CD4-positive, alpha-beta T cell (primary cell): ENCODE data around the gene ERICH4. TPM values are rescaled to one million over a fixed set of nuclear protein-coding genes. Genes with fewer than 3 reads are reported as not detected.

Experiments
- ATAC-seq: fragments of 200-7000 bp; cut with Tn5 transposase; one replicate; pipeline ENCODE4 v1.10.0; 2022; ENCODE audit warnings: mild to moderate bottlenecking; ENCODE audit not compliant: poor library complexity
- CTCF ChIA-PET: fragments of 350-600 bp; sonication (Branson Sonifier 250); formaldehyde crosslinking; loops from one replicate; lab custom pipeline; 2021; ENCODE audit warnings: antibody characterized with exemption, inconsistent platforms; lab: Charles Lee
- POLR2A ChIA-PET: fragments of 350-600 bp; sonication (Branson Sonifier 250); formaldehyde crosslinking; loops from one replicate; lab custom pipeline; 2021; ENCODE audit warnings: antibody characterized with exemption, inconsistent platforms; lab: Charles Lee
- DNase-seq, 14 experiments: peaks; one replicate each; pipeline ENCODE4 v3.0.0-alpha.2; 2013 to 2020; ENCODE audit warnings: mixed read lengths in 2 of 14
- H3K27ac ChIP-seq, 2 donors: one replicate each; pipeline versions ENCODE4 v1.5.1 to v1.7.0; 2013; ENCODE audit warnings: low read length in 2 of 2, low read depth in 1 of 2, mild to moderate bottlenecking in 1 of 2
- H3K27me3 ChIP-seq, 2 experiments: 1 replicate in 1 of 2; 2 replicates in 1 of 2; pipeline versions ENCODE4 v1.6.1 to v1.7.0; 2013; ENCODE audit warnings: low read length in 2 of 2, control low read depth in 1 of 2, mild to moderate bottlenecking in 1 of 2, moderate library complexity in 1 of 2; ENCODE audit not compliant: insufficient read depth in 2 of 2, control insufficient read depth in 1 of 2
- H3K36me3 ChIP-seq: one replicate; pipeline ENCODE4 v1.6.1; 2013; ENCODE audit warnings: low read length, control low read depth; ENCODE audit not compliant: insufficient read depth
- H3K4me1 ChIP-seq: one replicate; pipeline ENCODE4 v1.6.1; 2013; ENCODE audit warnings: low read length, control low read depth; ENCODE audit not compliant: insufficient read depth
- H3K4me3 ChIP-seq: one replicate; pipeline ENCODE4 v1.5.1; 2013; ENCODE audit warnings: mild to moderate bottlenecking, low read length, moderate library complexity
- H3K9me3 ChIP-seq, 2 experiments: 1 replicate in 1 of 2; 2 replicates in 1 of 2; pipeline versions ENCODE4 v1.6.1 to v1.7.0; 2013; ENCODE audit warnings: low read length in 2 of 2, mild to moderate bottlenecking in 2 of 2, control low read depth in 1 of 2, moderate library complexity in 1 of 2; ENCODE audit not compliant: control insufficient read depth in 1 of 2, insufficient read depth in 1 of 2
- H3K27ac Mint-ChIP-seq: one replicate; pipeline ENCODE4 v1.8.0; 2020; ENCODE audit warnings: mixed read lengths
- H3K27me3 Mint-ChIP-seq: one replicate; pipeline ENCODE4 v1.8.0; 2021; ENCODE audit warnings: mixed read lengths
- H3K36me3 Mint-ChIP-seq: one replicate; pipeline ENCODE4 v1.8.0; 2021; ENCODE audit warnings: low read depth, mixed read lengths
- H3K4me1 Mint-ChIP-seq: one replicate; pipeline ENCODE4 v1.8.0; 2021; ENCODE audit warnings: low read depth, mixed read lengths
- H3K4me3 Mint-ChIP-seq: one replicate; pipeline ENCODE4 v1.8.0; 2020; ENCODE audit warnings: mild to moderate bottlenecking, mixed read lengths
- H3K9me3 Mint-ChIP-seq: one replicate; pipeline ENCODE4 v1.8.0; 2020; ENCODE audit warnings: mixed read lengths
- CTCF ChIP-seq: fragments of 200-600 bp; IDR thresholded peaks from one replicate; pipeline ENCODE4 v1.8.0; 2022; ENCODE audit warnings: antibody characterized with exemption, mild to moderate bottlenecking
- intact Hi-C, 2 experiments: fragments of 100-400 bp; cut with DNase I in 1 of 2; cut with micrococcal nuclease in 1 of 2; formaldehyde crosslinking; loops; one replicate each; pipeline versions ENCODE4 v1.15.1 to v1.9.0; 2023 to 2025; cut with DNase I, micrococcal nuclease
- total RNA-seq, 174 experiments: library from RNA in 2 of 174; stranded (reverse) in 2 of 174; gene quantifications; one replicate each; pipeline ENCODE4 v1.2.3 and lab custom pipeline; 2021 to 2026

The ERICH4 gene
- total RNA-seq, 2 experiments from 2014 or later, result not detected

DNA sequence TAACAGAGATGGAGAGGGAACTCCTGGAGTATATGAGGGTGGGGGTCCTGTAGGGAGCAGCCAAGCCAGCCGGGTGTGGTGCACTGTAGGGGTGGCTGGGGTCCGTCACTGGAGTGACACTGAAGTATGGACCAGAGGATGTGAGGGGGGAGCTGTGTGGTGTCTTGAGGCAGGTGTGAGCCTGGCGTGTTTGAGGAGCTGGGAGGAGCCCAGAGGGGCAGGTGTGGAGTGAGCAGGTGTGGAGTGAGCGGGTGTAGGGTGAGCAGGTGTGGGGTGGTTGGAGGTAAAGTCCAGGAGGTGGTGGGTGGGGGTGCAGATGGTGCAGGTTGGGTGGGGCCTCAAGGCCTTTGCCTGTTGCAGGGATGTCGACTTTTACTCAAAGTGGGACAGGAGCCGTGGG, 21.6 kb upstream of the ERICH4 start:
- POLR2A ChIA-PET, result no interaction called here
- Histone ChIP-seq H3K4me3 (no peak overlapping the region), H3K36me3 (peaks cover 76% of the 10 kb centered on the region), H3K9me3 (peaks cover 0 to 6% of the 10 kb centered on the region in 2 experiments), H3K27ac (no peak overlapping the region), H3K27me3 (no peaks in the 10 kb centered on the region), H3K4me1 (peaks cover 34% of the 10 kb centered on the region)
- Mint-ChIP-seq H3K27ac (peak overlapping the region; percentile 39), H3K4me3 (no peak overlapping the region), H3K4me1 (peaks cover 5% of the 10 kb centered on the region), H3K9me3 (no peaks in the 10 kb centered on the region), H3K27me3 (no peaks in the 10 kb centered on the region), H3K36me3 (peaks cover 72% of the 10 kb centered on the region)
- intact Hi-C loops, result no loop called here
- no peak for TF ChIP-seq CTCF
- CTCF ChIA-PET, result no interaction called here
- ATAC-seq (no peak), DNase-seq (no peak)

GRCh38 chr19:41421973-41422372, 21.0 kb upstream of the ERICH4 start:
- H3K36me3 ChIP-seq, result peaks cover 69% of the 10 kb centered on the region
- ATAC-seq (no peak), DNase-seq (no peak)
- Mint-ChIP-seq H3K27me3 (no peaks in the 10 kb centered on the region), H3K9me3 (no peaks in the 10 kb centered on the region), H3K4me1 (peaks cover 8% of the 10 kb centered on the region), H3K36me3 (peaks cover 76% of the 10 kb centered on the region), H3K4me3 (no peak overlapping the region), H3K27ac (no peak overlapping the region)
- no peak for TF ChIP-seq CTCF
- intact Hi-C loops, result no loop called here
- ChIA-PET CTCF (no interaction called here), POLR2A (no interaction called here)
- H3K27ac ChIP-seq, result no peak overlapping the region
- no peaks in the 10 kb centered on the region for H3K27me3 ChIP-seq
- peaks cover 41% of the 10 kb centered on the region for H3K4me1 ChIP-seq
- peaks cover 0 to 6% of the 10 kb centered on the region in 2 experiments for H3K9me3 ChIP-seq
- no peak overlapping the region for H3K4me3 ChIP-seq

DNA sequence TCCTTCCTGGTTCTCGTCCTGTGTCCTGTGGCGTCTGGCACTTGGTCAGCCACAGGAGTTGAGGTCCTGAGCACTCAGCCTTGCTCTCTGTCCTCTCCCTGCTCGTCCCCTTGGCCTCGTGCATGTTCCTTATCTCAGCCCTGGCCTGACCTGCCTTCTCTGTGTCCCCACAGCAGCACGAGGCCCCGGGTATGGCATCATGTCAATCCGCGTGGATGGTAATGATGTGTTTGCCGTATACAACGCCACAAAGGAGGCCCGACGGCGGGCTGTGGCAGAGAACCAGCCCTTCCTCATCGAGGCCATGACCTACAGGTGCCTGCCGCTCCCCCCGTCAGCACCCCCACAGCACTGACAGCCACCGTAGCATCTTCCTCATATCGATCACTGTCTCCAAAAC, 20.5 kb upstream of the ERICH4 start:
- ATAC-seq (no peak), DNase-seq (no peak)
- Histone ChIP-seq H3K4me1 (peaks cover 44% of the 10 kb centered on the region), H3K27ac (no peak overlapping the region), H3K27me3 (no peaks in the 10 kb centered on the region), H3K4me3 (no peak overlapping the region), H3K9me3 (peaks cover 0 to 6% of the 10 kb centered on the region in 2 experiments), H3K36me3 (peaks cover 64% of the 10 kb centered on the region)
- H3K9me3 Mint-ChIP-seq, result no peaks in the 10 kb centered on the region
- no peaks in the 10 kb centered on the region for H3K27me3 Mint-ChIP-seq
- H3K4me1 Mint-ChIP-seq, result peaks cover 11% of the 10 kb centered on the region
- no peak overlapping the region for H3K4me3 Mint-ChIP-seq
- POLR2A ChIA-PET, result no interaction called here
- CTCF ChIA-PET, result no interaction called here
- intact Hi-C loops, result no loop called here
- H3K27ac Mint-ChIP-seq, result no peak overlapping the region
- TF ChIP-seq CTCF, result no peak
- peaks cover 73% of the 10 kb centered on the region for H3K36me3 Mint-ChIP-seq
